NK-92 treated with Interleukin-12 subunit alpha and Interleukin-12 subunit beta, amount 100 ng/mL, for 24 hours (cell line): Measurements from ENCODE around the gene CLCN7.

Experiments
- DNase-seq: peaks from one replicate; lab custom pipeline; 2025; lab: John Stamatoyannopoulos, UW

CLCN7 gene

DNA sequence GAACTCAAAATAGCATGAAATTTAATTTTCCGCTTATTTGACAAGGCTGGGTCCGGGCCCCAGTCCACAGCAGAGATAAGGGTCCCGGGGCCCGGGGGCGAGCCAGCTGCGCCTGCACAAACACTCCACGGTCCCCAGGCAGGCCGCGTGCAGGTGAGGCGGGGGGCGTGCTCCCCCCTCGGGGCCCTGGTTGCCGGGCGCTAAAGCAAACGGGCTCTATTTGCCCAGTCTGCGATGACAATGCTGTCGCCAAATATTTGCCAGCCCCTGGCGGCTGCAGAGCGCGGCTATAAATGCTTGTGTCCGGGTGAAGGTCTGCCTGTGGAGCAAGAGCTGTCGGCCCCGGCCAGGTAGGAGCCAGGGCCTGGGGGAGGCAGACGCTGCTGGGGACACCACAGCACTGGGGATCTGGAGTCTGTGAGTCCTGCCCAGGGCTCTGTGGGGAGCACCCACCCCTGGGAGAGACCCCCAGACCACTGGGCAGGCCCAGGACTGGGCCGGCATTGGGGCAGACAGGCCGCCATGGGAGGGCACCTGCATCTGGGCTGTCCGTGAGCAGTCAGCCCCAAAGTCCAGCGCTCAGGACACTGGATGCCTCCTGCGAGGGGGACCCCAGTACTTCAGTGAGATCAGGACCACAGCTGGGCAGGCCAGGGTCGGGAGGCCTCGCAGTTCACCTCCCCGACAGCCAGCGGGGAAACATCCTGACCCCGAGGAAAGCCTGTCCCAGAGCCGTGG, 43.9 kb downstream of the CLCN7 start, which contains the start of gene PERCC1:
Gene PERCC1, plus strand, starts transcription at position 320 of the 738 bp plus-strand sequence. CDS start 1,516 bp downstream, outside the sequence.
- no peak for DNase-seq

DNA sequence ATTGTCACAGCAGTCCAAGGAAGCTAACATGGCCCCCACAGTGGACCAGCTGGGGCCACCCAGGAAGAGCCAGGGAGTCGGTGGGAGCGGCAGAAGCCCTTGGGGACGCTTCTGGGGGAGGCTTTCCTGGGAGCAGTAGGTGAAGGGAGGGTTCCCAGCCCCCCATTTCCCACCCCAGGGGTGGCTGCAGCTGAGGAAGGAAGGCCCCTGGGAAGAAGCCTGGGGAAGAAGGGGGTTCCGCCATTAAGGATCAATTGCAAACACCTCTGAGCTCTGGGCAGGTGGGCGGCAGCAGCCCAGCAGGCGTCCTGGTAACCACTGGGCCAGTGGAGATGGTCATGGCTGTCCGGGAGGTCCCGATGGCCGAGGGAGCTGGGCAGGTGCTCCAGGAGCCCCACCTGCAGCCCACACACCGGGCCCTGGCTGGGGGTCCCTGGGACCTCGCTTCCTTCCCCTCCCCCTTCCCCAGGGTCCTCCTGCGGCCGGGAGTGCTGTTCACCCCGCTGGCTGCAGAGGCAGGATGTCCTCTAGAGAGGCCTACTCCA, 44.5 kb downstream of the CLCN7 start:
- no peak for DNase-seq

DNA sequence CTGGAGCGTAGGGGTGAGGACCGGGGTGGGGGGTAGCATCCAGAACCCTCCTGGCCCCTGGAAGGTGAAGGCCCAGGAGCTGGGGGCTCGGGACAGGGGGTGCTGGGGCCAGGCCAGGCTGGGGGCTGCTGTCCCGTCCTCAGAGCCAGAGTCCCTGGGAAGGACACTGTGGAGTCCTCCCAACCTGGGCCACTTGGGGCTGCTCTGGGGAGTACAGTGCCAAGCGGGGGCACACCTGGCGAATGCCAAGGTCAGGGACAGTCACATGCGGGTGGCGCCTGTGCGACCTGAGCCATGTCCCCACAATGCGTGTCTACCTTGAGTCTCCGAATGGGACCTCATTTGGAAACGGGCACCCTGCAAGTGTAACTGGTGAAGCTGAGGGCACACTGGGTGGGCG, 45.2 kb downstream of the CLCN7 start:
- DNase-seq, result no peak

- DNase-seq, result no peak
These were observed 45.8 kb downstream of the CLCN7 start for GRCh38 chr16:1429012-1429411.

DNA sequence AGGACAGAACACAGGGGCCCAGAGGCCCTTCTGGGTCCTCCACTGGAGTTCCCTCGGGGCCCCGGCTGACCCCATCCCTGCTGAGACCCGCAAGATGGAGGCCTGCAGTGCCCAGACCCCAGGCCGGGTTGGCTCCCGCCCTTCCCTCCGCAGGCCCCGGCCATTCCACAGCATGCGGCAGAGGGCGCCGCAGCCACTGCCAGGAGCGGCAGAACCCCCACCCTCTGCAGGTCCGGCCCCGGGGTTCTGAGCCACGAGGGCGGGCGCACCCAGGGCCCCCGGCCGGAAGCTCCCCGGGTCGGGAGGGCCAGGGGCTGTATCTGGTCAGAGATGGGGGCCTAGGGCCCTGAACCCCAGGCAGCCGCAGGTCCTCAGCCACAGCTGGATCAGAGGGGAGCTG, 46.3 kb downstream of the CLCN7 start:
- no peak for DNase-seq

- DNase-seq, result no peak
These were observed 47.1 kb downstream of the CLCN7 start for GRCh38 chr16:1427473-1428461.

DNA sequence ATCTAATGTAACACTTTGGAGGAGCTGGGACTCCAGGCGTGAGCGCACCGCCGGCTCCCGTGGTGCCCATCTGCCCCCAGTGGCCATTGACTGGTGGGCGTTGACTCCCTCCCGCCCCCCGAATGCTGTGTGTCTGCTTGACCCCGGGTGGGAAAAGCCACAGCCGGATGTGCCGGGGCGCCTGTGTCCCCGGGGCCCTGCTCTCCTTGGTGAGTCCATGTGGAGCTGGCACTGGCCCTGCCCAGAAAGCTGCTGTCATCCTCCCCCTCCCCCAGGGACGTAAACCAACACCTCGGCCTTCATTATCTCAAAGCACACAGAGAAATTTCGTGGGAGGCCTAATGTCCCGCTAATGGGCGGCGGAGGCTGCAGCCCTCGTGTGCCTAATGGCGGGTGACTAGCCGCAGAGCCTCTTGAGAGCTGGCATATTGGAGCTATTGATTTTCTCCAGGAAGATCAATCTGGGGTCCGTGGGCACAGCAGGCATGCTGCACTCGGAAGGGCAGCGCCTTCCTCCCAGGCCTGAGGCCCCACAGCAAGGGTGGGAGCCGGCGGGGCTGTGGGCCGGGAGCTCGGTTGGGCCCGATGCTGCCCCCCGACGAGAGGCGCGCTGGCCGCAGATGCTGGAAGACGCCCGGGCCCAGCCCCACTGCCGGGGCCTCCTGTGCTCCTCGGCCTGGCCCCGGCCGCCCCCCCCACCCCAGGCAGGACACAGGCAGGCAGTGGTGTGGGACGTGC, 47.9 kb downstream of the CLCN7 start:
- DNase-seq, result no peak

DNA sequence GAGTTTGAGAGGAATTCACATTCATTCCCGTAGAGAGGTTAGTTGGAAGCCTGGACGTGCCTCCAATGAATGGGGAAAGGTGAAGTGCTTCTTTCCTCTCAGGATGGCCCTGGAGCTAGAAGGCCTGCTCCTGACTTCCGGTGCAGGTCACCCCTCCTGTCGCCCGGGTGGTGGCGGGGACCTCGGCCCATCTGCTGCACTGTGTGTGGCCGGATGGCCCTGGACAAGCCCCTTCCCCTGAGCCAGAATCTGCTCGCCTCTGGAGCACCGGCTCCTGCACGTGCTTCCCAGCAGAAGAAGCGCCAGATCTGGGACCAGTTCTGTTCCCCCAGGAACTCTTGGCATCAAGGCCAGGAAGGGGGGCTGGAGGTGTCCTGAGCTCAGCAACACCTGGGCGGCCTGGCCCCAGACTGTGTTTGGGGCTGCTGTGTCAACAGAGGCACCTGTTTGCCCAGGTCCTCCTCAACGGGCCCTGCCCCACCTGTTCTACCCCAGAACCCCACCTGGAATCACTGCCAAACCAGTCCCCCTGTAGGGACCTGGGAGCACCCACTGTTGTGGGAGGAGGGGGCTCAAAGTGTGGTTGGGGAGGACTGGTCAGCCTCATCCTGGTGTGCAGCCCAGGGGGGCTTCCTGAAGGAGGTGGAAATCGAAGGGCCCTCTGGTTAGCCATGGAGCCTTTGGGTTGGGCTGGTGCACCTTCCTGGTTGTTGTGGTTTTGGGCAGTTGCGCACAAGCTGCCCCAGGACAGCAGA, 49.0 kb downstream of the CLCN7 start:
- no peak for DNase-seq

DNA sequence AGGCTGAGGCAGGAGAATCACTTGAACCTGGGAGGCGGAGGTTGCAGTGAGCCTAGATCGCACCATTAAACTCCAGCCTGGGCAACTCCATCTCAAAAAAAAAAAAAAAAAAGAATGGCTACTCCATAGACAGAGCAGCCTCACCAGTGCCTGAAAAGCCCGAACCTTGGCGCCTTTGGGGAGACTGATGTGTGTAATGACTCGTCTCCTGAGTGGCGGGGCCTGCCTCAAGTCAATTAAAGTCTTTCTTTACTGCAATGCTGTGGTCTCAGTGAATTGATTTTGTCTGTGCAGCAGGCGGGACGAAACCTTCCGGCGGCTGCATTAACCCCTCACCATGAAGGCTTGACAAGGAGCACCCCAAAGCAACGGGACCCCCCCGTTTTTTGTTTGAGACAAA, 50.8 kb downstream of the CLCN7 start:
- DNase-seq, result no peak

DNA sequence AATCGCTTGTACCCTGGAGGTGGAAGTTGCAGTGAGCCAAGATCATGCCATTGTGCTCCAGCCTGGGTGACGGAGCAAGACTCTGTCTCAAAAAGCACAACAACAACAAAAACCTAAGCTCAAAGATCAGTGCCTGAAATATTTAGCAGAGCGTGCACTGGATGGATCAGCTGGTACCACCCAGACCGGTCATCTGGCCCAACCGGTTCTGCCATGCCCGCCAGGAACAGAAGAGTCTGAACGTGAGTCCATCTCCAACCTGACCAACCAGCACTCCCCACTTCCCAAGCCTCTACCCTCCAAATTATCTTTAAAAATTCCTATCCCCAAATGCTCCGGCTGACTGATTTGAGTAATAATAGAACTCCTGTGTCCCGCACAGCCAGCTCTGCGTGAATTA, 52.8 kb downstream of the CLCN7 start:
- DNase-seq, result no peak

DNA sequence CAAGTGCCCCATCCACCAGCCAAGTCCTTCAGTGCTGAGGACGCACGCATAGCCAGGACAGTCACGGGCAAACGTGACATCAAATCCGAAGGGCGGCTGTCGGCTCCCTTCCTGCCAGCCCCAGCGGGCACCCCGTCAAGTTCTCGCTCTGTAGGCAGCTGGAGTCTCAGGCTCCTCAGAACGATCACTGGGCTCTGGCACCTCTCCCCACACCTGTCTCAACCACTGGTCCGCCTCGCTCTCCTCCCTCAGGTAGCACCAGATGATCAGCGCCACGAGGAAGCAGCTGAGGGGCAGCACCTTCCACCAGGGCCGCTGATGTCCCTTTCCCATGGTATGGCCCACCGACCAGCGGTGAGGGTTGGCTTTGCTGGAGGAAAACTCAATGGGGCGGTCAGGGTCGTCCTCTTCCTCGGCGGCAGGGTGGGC, 54.7 kb downstream of the CLCN7 start:
- DNase-seq, result no peak

DNA sequence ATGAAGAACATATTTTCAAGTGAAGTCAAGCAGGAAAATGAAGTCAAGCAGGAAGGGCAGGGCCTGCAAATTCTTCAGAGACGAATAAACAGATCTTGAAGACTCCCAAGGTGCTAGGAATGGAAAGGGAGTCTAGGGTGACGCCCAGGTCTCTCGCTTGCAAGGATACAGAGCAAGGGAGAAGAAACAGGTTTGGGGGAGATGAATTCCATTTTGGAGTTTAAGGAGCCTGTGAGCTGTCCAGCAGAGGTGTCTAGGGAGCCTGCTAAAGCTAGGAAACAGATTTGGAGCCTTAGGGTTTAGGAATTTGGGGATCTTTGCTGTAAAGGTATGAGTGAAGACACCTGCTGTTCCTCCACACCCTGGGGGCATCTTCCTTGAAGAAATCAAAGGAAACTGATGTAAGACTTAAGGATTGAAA, 58.3 kb downstream of the CLCN7 start:
- DNase-seq, result no peak

DNA sequence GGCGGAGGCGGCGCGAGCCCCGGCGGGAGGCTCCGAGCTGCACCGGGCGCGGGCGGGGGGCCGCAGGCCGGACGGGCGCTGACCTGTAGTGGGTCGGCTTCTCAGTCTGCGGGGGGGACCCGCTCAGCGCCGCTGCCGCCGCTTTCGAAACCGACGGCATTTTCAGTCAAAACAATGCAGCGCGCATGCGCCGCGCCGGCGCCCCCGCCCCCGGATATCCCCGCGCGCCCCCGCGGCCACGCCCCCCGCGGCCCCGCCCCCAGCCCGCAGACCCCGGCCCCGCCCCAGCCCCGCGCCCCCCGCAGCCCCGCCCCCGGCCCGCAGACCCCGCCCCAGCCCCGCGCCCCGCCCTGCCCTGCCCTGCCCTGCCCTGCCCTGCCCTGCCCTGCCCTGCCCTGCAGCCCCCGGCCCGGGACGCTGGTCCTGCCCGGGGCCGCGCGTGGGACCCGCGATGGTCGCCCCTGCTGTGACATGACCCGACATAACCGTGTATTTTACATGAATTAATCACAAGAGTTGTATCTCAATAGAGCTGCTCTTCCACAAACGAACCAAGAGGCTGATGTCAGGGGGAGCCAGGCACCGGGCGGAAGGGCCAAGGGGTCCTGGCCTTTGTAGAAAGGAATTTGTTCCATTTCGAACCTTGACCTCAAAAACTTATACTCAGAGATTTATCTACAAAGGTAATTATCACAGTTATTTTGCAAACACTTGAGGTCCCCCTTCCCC, 60.1 kb downstream of the CLCN7 start, which contains the start of gene UNKL:
Gene UNKL, minus strand, starts transcription at position 173 of the 729 bp plus-strand sequence. Its CDS starts 13 bp downstream, at position 160.
- peak; percentile 69 for DNase-seq

DNA sequence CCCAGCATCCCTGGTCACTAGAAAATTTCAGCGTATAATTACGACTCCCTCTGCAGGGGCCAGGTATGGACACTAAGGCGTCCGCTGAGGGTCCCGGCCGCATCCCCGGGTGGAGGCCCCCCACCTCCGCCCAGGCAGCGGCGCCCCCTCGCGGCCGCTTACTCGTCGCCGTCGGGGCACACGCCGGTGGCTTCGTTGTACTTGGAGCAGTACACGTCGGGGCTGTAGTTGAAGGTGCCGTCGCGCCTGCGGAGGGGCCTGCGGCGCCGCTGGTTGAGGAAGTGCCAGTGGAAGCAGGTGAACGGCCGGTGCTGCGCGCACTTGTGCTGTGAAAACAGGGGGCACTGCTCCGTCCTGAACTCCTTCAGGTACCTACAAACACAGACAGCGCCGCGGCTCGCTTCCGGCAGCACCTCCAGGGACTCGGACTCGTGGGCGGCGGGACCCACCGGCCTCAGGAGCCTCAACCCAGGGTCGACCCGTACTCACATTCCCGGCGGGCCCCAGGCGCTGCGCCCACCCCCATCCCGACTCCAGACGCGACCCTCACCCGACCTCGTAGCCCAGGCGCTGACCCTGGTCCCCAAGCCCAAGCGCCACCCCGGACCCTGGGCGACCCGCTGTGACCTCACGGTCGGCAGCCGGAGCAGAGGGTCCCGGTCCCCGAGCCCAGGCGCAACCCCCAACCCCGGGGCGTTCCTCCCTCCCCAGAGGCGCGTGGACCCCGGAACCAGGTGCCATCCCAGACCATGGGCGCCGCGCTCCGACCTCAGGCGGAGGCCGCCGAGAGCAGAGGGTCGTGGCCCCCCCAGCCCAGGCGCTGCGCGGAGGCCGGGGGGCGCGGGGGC, 60.9 kb downstream of the CLCN7 start:
- DNase-seq, result no peak

- no peak for DNase-seq
These were observed 62.0 kb downstream of the CLCN7 start for GRCh38 chr16:1412847-1413246.

GRCh38 chr16:1408171-1408837, 66.5 kb downstream of the CLCN7 start:
- peak; percentile 83 for DNase-seq

GRCh38 chr16:1407753-1408152, 67.1 kb downstream of the CLCN7 start:
- DNase-seq, result no peak

- DNase-seq, result no peak
These were observed 71.1 kb downstream of the CLCN7 start for GRCh38 chr16:1403733-1404132.

- DNase-seq, result no peak
These were observed 71.8 kb downstream of the CLCN7 start for GRCh38 chr16:1403036-1403435.
